Measurements from ENCODE around the gene NNT. TPM values are rescaled to one million over a fixed set of nuclear protein-coding genes. Genes with fewer than 3 reads are reported as not detected.

NNT gene
- total and polyA plus RNA-seq, 2 of the 13 experiments (the other 11 are each of a cell fraction or from before 2014, with no cell fraction given) = 21.1 to 58.0 TPM

DNA sequence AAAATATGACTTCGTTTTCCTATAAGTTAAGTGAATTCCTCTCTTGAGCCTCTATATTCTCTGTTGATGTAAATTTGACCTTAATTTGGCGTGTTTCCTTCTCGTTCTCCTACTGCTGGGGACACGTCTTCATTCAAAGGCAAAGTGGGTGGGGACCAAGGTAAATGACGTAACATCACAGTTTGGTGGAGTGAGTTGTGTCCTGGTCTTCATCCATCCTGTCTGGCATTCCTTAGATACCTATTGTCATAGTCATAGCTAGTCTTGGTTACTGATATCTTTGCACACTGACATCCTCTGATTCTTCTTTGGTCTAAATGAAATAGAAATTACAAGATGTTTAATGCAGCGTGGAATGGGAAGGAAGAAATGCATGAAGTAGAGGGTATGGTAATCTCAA is 108.5 kb downstream of the NNT start:
- Histone ChIP-seq H3K4me3 (replicated peaks in 1 of 3; ENCODE audit: insufficient read depth in 1 of 3, low read depth in 2 of 3, low read length in 3 of 3) (no peak overlapping the region), H3K4me1 (ENCODE audit: insufficient read depth, low read length) (no peaks in the 10 kb centered on the region), H3K27me3 (ENCODE audit: control insufficient read depth in 1 of 2, insufficient read depth in 2 of 2, low read length in 2 of 2) (no peaks in the 10 kb centered on the region; a peak in 1 of 5 replicates), H3K36me3 (replicated peaks in 1 of 2; ENCODE audit: control insufficient read depth in 1 of 2, insufficient read depth in 2 of 2, low read length in 2 of 2) (no peaks in the 10 kb centered on the region), H3K9me3 (ENCODE audit: low read length) (no peaks in the 10 kb centered on the region), H3K4me2 (ENCODE audit: low read depth, low read length) (no peak overlapping the region), H2AFZ (ENCODE audit: low read length) (no peak overlapping the region), H3K9ac (ENCODE audit: insufficient read depth, low read depth, low read length) (no peak overlapping the region), H3K79me2 (ENCODE audit: insufficient read depth, low read length) (no peaks in the 10 kb centered on the region), H4K20me1 (ENCODE audit: insufficient read depth, low read length) (no peaks in the 10 kb centered on the region), H3K27ac (ENCODE audit: extremely low read length, insufficient read depth, low read length) (no peak overlapping the region)
- no peak for FAIRE-seq
- BruUV-seq (replicated peaks) = no TSS peak
- in situ Hi-C loops (cut with HindIII; ENCODE audit: extremely low pct_ligation_motif_present, low pct_unique_long_range_greater_than_20kb) = no loop called here
- ChIA-PET POLR2A (no interaction called here), CTCF (ENCODE audit: low intra/inter-chr PET ratio, low total read pairs) (no interaction called here)
- WGBS (ENCODE audit: low lambda C conversion rate) = 72% methylated on average over 6 of the region's 6 CpGs
- intact Hi-C loops (cut with micrococcal nuclease; ENCODE audit: unreplicated experiment) = no loop called here
- ATAC-seq = no peak
- peak; percentile 12 for DNase-seq (ENCODE audit: low spot score)
- TF ChIP-seq PCBP1 (IDR thresholded peaks at IDR 0.05; ENCODE audit: borderline replicate concordance, low read depth, low read length) (no peak), NR3C1 (CRISPR knock-in tag; IDR thresholded peaks at IDR 0.05) (no peak), ZNF331 (CRISPR knock-in tag; IDR thresholded peaks at IDR 0.05) (no peak), SMAD9 (CRISPR knock-in tag; IDR thresholded peaks at IDR 0.05) (no peak), POLR2AphosphoS5 (IDR thresholded peaks at IDR 0.05; ENCODE audit: low read depth, low read length) (no peak), NCOA1 (CRISPR knock-in tag; IDR thresholded peaks at IDR 0.05) (no peak), ZNF569 (CRISPR knock-in tag; IDR thresholded peaks at IDR 0.05; ENCODE audit: borderline replicate concordance) (no peak), ZFP36 (IDR thresholded peaks at IDR 0.05; ENCODE audit: borderline replicate concordance, low read depth, low read length, partially characterized antibody) (no peak), ZNF589 (CRISPR knock-in tag; conservative IDR thresholded peaks at IDR 0.05) (no peak), MAFF (IDR thresholded peaks at IDR 0.05; ENCODE audit: low read depth, low read length) (no peak), PAX8 (CRISPR knock-in tag; IDR thresholded peaks at IDR 0.05; ENCODE audit: borderline replicate concordance) (no peak), NONO (IDR thresholded peaks at IDR 0.05) (no peak), NONO (CRISPR knock-in tag; conservative IDR thresholded peaks at IDR 0.05) (no peak), PHF5A (CRISPR knock-in tag; IDR thresholded peaks at IDR 0.05; ENCODE audit: low read depth, unreplicated experiment) (no peak), FOSL2 (CRISPR knock-in tag; IDR thresholded peaks at IDR 0.05) (no peak), PHB2 (IDR thresholded peaks at IDR 0.05; ENCODE audit: partially characterized antibody) (no peak)
- TF ChIP-seq, protein P1, sequence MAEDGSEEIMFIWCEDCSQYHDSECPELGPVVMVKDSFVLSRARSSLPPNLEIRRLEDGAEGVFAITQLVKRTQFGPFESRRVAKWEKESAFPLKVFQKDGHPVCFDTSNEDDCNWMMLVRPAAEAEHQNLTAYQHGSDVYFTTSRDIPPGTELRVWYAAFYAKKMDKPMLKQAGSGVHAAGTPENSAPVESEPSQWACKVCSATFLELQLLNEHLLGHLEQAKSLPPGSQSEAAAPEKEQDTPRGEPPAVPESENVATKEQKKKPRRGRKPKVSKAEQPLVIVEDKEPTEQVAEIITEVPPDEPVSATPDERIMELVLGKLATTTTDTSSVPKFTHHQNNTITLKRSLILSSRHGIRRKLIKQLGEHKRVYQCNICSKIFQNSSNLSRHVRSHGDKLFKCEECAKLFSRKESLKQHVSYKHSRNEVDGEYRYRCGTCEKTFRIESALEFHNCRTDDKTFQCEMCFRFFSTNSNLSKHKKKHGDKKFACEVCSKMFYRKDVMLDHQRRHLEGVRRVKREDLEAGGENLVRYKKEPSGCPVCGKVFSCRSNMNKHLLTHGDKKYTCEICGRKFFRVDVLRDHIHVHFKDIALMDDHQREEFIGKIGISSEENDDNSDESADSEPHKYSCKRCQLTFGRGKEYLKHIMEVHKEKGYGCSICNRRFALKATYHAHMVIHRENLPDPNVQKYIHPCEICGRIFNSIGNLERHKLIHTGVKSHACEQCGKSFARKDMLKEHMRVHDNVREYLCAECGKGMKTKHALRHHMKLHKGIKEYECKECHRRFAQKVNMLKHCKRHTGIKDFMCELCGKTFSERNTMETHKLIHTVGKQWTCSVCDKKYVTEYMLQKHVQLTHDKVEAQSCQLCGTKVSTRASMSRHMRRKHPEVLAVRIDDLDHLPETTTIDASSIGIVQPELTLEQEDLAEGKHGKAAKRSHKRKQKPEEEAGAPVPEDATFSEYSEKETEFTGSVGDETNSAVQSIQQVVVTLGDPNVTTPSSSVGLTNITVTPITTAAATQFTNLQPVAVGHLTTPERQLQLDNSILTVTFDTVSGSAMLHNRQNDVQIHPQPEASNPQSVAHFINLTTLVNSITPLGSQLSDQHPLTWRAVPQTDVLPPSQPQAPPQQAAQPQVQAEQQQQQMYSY (CRISPR knock-in tag; IDR thresholded peaks at IDR 0.05) = no peak
- TF ChIP-seq, protein P2, sequence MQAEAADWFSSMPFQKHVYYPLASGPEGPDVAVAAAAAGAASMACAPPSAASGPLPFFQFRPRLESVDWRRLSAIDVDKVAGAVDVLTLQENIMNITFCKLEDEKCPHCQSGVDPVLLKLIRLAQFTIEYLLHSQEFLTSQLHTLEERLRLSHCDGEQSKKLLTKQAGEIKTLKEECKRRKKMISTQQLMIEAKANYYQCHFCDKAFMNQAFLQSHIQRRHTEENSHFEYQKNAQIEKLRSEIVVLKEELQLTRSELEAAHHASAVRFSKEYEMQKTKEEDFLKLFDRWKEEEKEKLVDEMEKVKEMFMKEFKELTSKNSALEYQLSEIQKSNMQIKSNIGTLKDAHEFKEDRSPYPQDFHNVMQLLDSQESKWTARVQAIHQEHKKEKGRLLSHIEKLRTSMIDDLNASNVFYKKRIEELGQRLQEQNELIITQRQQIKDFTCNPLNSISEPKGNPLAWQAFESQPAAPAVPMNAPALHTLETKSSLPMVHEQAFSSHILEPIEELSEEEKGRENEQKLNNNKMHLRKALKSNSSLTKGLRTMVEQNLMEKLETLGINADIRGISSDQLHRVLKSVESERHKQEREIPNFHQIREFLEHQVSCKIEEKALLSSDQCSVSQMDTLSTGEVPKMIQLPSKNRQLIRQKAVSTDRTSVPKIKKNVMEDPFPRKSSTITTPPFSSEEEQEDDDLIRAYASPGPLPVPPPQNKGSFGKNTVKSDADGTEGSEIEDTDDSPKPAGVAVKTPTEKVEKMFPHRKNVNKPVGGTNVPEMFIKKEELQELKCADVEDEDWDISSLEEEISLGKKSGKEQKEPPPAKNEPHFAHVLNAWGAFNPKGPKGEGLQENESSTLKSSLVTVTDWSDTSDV (CRISPR knock-in tag; IDR thresholded peaks at IDR 0.05) = no peak
- TF ChIP-seq, protein P3, sequence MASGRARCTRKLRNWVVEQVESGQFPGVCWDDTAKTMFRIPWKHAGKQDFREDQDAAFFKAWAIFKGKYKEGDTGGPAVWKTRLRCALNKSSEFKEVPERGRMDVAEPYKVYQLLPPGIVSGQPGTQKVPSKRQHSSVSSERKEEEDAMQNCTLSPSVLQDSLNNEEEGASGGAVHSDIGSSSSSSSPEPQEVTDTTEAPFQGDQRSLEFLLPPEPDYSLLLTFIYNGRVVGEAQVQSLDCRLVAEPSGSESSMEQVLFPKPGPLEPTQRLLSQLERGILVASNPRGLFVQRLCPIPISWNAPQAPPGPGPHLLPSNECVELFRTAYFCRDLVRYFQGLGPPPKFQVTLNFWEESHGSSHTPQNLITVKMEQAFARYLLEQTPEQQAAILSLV (CRISPR knock-in tag; IDR thresholded peaks at IDR 0.05; ENCODE audit: borderline replicate concordance) = no peak
- TF ChIP-seq, protein P4, sequence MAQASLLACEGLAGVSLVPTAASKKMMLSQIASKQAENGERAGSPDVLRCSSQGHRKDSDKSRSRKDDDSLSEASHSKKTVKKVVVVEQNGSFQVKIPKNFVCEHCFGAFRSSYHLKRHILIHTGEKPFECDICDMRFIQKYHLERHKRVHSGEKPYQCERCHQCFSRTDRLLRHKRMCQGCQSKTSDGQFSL (CRISPR knock-in tag; IDR thresholded peaks at IDR 0.05) = no peak

All from HepG2 (cell line).